ENCODE results near the gene ADAMTS7.
"Not testable (repeated sequence)": the region's sequence is repeated elsewhere in the genome, so short reads cannot be mapped to it uniquely, and the experiment has no call there.

Gene ADAMTS7

DNA sequence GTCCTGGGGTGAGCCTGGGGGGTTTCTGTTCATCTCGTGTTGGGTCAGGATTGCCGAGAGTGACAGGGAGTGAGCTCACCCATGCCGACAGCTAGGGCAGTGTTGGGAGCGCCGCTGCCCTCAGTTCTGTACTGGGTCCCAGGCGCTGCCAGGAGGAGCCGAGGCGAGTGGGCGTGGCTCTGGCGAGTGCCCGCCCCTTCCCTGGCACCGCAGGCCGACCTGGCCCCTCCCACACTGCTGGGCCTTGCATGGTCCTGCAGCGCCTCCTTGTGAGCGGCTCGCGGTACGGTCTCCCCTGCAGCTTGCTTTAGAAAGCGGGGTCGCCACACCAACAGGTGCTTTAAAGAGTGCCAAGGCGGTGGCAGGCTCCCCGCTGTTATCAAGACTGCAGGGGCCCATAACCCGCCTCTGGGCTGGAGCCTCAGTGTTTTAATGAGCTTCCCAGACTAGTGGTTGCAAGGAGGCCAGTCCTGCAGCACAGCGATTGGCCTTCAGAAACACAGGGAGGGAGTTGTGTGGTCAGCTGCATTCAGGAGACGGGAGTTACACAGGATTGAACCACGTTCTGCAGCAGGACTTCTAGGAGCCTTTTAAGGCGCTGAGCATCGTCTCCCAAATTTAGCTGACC lies 60.2 kb downstream of the ADAMTS7 start:
- peak; percentile 44 for DNase-seq

DNA sequence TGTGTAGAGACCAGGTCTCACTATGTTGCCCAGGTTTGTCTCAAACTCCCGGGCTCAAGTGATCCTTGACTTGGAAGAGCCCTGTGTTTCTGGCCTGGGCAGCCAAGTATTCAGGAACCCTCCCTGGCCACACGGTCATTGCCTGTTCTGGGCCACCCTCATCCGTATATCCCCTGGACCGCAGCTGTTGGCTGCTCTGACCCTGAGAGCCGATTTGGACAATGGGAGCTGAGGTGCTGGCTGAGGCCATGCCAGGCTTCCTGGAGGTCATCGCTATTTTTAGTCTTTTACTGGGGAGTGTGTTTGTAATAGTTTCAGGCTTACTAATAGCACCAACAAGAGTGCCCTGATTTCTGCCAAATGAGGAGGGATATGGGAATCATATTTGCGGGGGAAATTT lies 60.7 kb downstream of the ADAMTS7 start:
- DNase-seq = no peak

DNA sequence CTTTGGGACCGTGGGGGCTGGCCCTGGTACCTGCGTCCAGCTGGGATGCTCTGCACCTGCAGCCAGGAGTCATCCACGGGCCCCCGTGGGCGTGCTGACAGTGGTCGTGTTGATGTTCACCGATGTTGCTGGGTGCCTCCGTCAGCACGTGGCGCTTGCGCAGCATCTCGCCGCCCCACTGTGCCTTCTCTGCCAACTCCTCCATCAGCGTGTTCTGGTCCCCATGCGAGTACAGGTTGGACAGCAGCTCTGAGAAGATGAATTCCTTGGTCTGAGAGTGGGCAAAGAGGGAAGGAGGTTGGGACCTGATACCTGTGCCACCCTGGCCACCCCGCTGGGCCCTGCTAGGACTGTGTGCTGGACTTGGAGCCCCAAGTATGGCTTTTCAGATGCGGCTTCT lies 61.4 kb downstream of the ADAMTS7 start:
- no peak for DNase-seq

DNA sequence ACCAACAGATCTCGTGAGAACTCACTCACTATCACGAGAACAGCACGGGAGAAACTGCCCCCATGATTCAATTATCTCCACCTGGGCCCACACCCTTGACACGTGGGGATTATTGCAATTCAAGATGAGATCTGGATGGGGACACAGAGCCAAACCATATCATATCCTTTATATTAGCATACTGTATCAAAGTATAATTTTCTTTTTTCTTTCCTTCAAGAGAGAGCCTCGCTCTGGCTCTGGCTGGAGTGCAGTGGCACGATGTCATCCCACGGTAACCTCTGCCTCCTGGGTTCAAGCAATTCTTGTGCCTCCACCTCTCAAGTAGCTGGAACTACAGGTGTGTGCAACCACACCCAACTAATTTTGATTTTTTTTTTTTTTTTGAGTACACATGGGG lies 63.4 kb downstream of the ADAMTS7 start:
- not testable (repeated sequence) for DNase-seq

DNA sequence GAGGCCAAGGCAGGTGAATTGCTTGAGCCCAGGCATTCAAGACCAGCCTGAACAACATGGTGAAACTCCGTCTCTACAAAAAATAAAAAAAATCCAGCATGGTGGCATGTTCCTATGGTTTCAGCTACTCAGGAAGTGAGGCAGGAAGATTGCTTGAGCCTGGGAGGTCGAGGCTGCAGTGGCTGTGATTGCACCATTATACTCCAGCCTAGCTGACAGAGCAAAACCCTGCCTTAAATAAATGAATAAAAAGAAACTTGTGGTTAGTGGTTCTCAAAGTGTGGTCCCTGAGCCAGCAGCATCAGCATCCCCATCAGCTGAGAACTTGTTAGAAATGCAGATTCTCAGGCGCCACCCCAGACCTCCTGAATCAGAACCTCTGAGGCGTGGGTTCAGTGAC lies 69.6 kb downstream of the ADAMTS7 start:
- not testable (repeated sequence) for DNase-seq

DNA sequence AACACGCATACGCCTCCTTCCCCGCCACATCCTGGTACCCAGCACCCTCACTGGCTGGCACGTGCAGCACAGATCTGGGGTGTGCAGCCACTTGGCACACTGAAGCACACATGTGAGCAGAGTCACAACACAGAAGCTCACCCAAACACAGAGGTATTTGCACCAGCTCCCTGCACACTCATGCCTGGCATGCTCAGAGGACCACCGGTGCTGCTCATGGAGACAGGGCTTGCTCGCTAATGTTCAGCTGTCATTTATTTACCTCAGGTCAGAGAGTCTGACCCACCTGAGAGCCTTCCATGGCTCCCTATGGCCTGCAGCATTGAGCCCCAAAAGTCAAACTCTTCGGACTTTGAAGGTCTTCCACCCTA lies 70.4 kb downstream of the ADAMTS7 start:
- DNase-seq = no peak

DNA sequence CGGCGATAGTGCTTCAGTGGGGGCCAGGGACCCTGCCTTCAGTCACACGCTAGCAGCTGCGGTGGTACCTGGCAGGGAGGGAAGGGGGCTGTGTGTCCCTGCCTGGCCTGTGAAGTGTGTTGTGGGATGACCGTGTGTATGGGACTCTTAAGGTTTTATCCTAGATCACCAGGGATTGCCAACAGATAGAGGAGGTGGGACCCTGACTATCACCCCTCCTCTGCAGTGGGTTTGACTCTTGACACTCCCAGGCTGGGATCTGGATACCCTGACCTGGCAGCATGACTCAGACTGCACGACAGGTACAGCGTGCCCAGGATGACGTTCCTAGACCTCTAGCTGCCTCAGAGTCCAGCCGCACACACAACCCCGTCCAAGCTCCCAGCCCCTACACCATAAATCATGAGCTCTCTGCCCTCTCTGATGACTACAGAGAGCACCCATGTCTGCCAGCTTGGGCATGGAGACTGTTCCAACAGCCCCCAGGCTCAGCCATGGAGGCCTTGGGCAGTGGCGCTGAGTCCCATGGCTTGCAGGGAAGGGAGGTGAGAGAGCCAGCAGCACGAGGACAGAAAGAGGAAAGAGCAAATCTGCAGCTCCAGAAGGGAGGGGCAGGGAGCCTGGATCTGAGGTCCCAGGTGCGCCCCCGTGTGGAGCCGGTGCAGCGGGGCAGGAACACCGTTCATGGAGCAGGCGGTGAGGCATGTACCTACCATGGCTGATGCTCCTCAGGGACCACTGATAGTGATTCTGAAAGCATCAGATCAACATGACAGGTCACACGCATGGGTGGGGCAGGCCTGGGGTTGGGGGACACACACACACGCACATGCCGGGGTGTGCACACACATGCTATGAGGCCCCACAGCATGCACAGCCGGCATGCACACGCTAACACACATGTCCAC lies 71.0 kb downstream of the ADAMTS7 start:
- peak; percentile 27 for DNase-seq

DNA sequence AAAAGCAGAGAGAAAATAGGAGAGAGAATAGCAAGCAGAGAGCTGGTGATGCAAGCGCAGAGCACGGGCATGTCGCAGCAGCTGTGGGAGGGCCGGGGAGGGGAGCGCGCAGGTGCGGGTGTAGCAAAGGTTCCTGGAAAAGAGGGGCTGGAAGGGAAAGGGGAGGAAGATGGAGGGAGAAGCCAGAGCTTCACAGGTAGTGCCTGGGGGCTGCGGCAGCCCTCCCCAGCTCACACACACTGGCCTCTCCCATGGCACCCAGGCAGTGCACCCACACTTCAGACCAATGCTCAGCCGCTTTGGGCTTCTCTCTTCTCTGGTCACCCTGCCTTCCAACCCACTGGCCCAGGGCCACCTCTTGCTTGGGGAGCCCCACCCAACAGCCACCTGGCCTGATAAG lies 72.1 kb downstream of the ADAMTS7 start:
- DNase-seq = no peak

DNA sequence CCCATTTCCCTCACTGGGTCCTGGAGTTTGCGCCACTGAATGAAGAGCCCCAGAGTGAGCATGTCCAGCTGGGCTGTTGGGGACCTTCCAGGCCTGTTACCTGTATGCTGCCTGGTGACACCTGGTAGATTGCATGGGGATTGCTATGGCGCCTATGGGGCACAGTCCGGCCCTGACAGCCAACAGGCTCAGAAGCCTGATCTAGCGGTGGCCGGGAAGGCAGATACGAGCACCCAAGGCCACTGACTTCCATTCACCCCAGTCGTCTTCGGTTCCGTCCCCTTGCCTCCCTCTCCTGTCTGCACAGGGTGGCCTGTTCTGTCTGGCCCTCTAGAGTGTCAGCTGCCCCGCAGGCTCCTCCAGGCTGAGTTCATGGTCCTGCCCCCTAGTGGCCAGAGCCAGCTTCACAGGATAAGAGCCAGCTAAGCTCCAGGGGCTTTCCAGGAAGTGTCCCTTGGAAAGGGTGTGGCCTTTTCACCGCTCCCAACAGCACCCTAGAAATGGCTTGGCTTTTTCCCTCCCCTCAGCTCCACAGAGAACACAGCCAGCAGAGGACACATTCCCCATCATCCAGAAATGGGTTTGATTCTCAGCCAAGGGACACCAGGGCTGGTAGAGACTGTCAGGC lies 73.2 kb downstream of the ADAMTS7 start:
- DNase-seq = not testable (repeated sequence)

DNA sequence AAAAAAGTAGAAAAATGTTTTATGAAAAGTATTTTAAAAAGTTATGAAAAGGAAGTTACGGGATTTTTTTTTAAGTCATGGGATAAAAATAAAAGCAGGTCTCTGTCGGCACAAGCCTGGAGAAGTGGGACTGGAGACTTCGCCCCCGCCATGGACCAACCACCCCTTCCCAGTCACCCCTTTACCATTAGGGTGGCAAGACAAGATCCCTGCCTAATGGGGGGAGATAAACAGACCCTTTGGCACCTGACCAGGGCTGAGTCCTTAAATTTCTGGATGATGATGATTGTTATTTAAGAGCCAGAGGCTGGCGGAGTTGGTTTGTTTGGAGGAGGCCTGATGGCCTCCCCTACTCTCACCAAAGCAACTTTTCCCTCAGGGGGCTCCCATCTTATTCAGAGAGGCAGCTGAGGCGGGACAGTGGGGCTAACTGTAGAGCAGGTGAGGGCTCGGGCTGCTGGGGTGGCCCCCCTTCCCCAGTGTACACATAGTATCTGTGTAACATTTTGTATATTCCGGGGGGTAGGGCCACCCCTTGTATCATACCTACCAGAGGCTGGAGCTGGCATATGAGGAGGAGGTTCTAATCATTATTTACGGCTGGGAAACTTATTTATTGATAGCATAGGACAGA lies 74.0 kb downstream of the ADAMTS7 start:
- no peak for DNase-seq

DNA sequence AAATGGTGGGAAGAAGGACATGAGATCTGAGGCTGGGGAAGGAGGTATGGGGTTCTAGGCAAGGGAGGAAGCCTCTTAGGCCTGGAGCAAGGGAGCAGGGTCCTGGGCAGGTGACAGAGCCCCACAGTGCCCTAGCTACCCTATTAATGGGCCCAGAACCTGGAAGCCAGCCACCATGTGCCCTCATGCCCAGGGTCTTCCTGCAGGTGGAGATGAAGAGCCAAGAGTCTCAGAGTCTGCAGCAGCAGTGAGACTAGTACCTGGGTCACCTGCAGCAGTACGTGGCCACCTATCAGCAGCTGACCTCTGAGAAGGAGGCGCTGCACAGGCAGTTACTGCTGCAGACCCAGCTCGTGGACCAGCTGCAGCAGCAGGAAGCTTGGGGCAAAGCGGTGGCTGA lies 75.0 kb downstream of the ADAMTS7 start:
- not testable (repeated sequence) for DNase-seq

DNA sequence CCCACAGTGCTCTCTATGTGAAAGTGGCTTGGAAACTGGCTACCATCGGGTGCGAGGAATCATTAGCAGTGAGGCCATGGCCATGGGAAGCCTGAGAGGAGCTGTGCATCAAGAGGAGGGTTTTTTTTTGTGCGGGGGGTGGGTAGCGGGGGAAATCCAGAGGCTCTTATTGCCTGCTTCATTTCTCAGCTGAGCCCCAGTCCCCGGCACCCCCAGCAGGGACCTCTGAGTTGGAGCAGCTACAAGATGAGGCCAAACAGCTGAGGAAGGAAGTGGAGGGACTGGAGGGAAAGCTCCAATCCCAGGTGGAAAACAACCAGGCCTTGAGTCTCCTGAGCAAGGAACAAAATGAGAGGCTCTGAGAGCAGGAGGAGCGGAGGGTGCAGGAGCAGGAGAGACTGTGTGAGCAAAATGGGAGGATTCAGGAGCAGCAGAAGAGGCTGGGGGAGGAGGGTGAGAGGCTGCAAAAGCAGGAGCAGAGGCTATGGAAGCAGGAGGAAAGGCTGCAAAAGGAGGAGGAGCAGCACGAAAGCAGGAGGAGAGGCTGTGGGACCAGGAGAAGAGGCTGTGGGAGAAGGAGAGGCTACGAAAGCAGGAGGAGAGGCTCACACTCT lies 76.7 kb downstream of the ADAMTS7 start:
- no peak for DNase-seq

DNA sequence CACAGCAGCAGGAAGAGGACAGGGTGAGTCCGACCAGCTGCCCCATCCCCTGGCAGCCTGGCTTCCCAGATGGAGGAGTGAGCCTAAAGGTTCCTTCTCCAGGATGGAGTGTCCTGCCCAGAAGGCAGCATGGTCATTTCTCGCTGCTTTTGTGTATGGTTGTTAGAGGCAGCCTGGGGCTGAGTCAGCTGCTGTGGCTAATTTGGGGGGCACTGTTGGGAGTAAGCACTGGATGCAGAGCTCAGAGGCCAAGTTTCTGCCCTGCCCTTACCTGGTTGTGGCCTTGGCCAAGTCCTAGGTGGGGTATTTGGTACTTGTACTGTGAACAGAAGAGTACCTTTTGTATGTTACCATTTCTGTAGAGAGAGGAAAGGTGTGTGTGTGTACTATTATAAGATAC lies 78.6 kb downstream of the ADAMTS7 start:
- DNase-seq = no peak

DNA sequence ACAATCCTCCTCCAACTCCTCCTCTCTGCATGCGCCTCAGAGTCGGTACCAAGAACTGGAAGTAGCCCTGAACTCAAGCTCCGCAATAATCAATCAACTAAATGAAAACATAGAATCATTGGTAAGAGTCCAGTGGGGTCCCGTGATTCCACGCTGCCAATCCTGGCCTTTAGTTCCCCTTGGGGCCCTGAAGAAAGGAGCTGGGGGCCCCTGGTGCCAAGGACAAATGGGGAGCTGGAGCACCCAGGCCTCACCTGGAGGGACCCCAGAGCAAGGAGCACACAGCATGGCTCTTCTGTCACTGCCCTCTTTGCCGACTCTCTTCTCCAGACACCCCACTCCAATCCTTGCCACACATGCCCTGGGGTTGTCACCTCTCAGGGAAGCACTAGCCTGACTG lies 80.3 kb downstream of the ADAMTS7 start:
- no peak for DNase-seq

DNA sequence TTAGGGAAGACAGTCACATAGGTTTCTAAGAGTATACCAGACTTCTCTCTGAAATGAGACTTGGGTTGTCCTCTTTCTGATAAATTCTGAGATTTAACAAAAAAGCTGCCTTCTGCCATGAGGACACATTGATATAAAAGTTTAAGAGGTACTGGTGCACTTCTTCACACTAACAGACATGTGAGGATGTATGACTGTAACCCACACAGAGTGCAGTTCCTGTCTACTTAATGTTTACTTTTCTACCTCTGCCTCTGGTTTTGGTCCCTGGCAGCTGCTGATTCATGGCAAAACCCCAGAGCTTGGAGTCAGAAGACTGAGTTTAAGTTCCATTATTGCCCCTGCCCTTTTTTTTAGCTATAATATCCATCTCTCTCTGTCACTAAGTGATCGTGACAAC lies 82.8 kb downstream of the ADAMTS7 start:
- not testable (repeated sequence) for DNase-seq

DNA sequence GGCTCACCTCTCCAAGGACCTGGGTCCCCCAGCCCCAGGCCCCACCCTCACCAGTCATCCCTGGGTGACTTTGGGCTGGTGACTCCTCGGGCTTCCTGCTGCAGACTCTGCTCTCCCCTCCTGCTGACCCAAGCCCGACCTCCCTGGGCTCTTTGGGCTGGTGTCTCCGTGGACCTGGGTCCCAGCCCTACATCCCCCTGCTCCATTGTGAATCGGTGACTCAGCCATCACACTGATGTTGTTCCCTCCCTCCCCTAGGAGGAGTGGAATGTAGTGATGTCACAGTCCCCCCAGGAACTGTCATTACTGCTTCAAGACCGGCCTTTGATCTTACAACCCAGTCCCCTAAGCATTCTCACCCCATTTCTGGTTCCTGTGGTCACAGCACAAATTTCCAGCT lies 83.7 kb downstream of the ADAMTS7 start:
- no peak for DNase-seq

DNA sequence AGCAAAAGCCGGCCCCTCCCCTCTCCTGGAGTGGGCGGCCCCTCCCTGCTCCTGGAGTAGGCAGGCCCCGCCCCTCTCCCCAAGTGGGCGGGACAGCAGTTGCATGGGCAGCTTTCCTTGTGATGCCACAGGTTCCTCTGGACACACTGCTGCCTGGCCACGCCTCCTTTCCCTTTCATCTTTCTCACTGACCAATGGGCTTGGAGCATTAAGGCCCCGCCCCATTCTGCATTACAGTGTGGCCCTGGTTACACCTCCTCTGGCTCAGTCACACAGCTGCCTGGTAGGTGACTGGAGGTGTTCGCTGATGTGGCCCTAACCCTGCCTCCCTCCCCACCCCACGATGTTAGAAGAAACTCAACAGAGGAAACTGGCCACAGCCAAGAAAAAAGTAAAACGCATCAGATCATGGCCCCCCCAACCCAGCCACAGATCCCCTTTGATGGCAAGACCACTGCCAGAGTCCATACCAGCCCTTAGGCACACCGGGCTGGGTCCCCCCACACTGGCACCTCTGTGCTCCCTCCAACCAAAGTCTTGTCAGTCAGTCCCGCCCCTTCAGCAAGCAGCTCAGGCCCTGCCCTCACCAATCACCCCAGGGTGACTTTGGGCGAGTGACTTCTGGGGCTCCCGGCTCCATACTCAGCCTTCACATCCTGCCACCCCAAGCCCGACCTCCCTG lies 84.3 kb downstream of the ADAMTS7 start:
- no peak for DNase-seq

DNA sequence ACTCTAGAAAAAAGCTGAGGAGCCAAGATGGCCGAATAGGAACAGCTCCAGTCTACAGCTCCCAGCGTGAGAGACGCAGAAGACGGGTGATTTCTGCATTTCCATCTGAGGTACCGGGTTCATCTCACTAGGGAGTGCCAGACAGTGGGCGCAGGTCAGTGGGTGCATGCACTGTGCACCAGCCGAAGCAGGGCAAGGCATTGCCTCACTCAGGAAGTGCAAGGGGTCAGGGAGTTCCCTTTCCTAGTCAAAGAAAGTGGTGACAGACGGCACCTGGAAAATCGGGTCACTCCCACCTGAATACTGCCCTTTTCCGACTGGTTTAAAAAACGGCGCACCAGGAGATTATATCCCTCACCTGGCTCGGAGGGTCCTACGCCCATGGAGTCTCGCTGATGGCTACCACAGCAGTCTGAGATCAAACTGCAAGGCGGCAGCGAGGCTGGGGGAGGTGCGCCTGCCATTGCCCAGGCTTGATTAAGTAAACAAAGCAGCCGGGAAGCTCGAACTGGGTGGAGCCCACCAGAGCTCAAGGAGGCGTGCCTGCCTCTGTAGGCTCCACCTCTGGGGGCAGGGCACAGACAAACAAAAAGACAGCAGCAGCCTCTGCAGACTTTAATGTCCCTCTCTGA lies 91.3 kb downstream of the ADAMTS7 start:
- DNase-seq = not testable (repeated sequence)

DNA sequence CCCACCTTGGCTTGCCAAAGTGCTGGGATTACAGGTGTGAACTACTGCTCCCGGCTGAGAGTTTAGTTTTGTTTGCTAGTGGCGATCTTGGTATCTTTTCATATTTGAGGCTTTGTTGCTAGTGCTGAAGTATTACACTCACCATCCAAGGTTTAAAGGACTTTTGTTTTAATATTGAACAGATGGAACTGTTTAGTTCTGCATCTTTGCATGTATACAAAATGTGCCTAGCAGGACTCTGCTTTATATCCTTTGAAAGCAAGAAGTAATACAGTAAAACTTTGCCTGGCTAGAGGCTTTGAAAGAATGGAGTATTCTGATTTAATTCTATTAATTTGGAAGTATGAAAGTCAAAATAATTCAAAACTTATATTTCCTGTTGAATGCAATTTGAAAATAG lies 92.4 kb downstream of the ADAMTS7 start:
- DNase-seq = no peak

DNA sequence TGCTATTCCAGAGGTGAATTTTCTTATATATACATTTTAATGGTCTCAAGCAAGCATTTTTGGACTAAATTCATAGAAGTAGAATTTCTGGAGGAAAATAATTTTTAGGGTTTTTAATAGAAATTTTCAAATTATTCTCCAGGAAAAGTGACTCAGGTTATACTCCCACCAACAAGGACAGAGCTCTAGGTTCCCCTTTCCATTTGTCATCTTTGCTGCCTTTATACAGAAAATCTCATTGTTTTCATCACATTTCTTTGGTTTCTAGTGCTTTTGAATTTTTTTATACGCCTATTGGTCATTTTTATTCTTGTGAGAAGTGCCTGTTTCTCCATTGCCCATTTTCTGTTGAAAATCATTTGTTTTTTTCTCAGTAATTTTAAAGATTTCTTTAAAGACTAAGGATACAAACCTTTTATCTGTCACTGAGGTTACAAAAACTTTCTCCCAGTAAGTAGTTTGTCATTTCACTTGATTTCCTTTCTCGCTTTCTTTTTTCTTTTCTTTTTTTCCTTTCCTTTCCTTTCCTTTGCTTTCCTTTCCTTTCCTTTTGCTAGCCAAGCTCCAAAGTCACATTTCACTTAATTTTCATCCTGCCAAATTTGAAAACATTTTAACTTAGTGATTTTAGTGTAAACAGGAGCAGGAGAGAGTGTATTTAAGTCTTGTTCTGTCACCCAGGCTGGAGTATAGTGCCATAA lies 93.2 kb downstream of the ADAMTS7 start:
- no peak for DNase-seq

DNA sequence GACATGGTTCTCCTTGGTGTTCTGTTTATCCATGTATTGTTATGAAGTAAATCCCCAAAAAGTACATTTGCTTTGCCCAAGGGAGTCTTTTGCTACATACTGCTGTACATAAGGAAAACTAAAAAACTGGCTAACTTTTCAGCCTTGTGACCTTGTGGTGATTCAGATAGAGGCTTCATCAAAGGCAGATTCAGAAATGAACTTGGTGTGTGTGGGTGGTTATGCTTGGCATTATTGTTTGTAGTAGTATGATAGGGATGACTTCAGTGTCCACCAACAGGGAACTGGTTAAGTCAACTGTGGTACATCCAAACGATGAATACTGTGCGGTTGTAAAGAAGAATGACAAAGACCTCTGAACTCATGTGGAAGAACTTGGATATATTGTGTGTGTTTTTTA lies 94.6 kb downstream of the ADAMTS7 start:
- DNase-seq = no peak
